HG02852 (cell line): ENCODE data around the gene MYO7A.

Experiments used
- ATAC-seq: cut with Tn5 transposase; IDR thresholded peaks from one replicate; pipeline ENCODE4 v1.9.1; 2021; ENCODE audit warnings: mild to moderate bottlenecking, moderate library complexity; ENCODE audit not compliant: unreplicated experiment

Gene MYO7A

GRCh38 chr11:77111277-77111676 is 16.8 kb upstream of the MYO7A start:
- no peak for ATAC-seq

- ATAC-seq: no peak
These were observed 16.1 kb upstream of the MYO7A start for GRCh38 chr11:77111946-77112345.

GRCh38 chr11:77112641-77113381 is 15.2 kb upstream of the MYO7A start:
- ATAC-seq: no peak

- ATAC-seq: no peak
These were observed 14.5 kb upstream of the MYO7A start for GRCh38 chr11:77113382-77114088.

- ATAC-seq: no peak
These were observed 14.0 kb upstream of the MYO7A start for GRCh38 chr11:77114089-77114463.

- ATAC-seq: no peak
These were observed 12.8 kb upstream of the MYO7A start for GRCh38 chr11:77115181-77115611.

GRCh38 chr11:77115956-77116355 is 12.1 kb upstream of the MYO7A start:
- no peak for ATAC-seq

- ATAC-seq: no peak
These were observed 10.6 kb upstream of the MYO7A start for GRCh38 chr11:77117492-77117891.

- ATAC-seq: no peak
These were observed 10.0 kb upstream of the MYO7A start for GRCh38 chr11:77118086-77118485.

GRCh38 chr11:77118971-77119370 is 9.1 kb upstream of the MYO7A start:
- no peak for ATAC-seq

GRCh38 chr11:77119531-77119936 is 8.5 kb upstream of the MYO7A start:
- ATAC-seq: no peak

- ATAC-seq: no peak
These were observed 7.5 kb upstream of the MYO7A start for GRCh38 chr11:77120571-77120970.

- ATAC-seq: no peak
These were observed 6.9 kb upstream of the MYO7A start for GRCh38 chr11:77121096-77121640.

- no peak for ATAC-seq
These were observed 6.0 kb upstream of the MYO7A start for GRCh38 chr11:77121876-77122575.

GRCh38 chr11:77122576-77123212 is 5.4 kb upstream of the MYO7A start:
- no peak for ATAC-seq

- no peak for ATAC-seq
These were observed 4.5 kb upstream of the MYO7A start for GRCh38 chr11:77123591-77123990.

GRCh38 chr11:77124041-77124440 is 4.0 kb upstream of the MYO7A start:
- no peak for ATAC-seq

GRCh38 chr11:77124488-77124887 is 3.6 kb upstream of the MYO7A start:
- no peak for ATAC-seq

- no peak for ATAC-seq
These were observed 2.9 kb upstream of the MYO7A start for GRCh38 chr11:77125191-77125590.

- no peak for ATAC-seq
These were observed 2.4 kb upstream of the MYO7A start for GRCh38 chr11:77125695-77126094.

- ATAC-seq: no peak
These were observed 1.8 kb upstream of the MYO7A start for GRCh38 chr11:77126156-77126775.
